ENCODE measurements around the gene MARCHF10.

DNA sequence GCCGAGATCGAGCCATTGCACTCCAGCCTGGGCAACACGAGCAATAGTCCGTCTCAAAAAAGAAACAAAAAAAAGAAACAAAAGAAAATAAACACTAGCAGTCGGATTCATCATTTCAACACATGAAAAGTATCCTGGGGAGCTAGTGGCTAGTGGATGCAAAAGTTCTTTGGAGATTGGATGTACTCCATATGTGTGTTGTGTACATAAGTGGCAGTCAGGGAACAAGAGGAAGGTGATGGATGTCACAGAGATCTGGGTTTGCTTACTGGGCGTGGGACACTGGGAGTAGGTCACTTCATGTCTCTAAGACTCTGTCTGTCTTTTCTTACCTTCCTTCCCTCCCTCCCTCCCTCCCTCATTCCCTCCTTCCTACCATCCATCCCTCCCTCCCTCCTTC, 145.3 kb downstream of the MARCHF10 start:
- TF ChIP-seq, protein P1, sequence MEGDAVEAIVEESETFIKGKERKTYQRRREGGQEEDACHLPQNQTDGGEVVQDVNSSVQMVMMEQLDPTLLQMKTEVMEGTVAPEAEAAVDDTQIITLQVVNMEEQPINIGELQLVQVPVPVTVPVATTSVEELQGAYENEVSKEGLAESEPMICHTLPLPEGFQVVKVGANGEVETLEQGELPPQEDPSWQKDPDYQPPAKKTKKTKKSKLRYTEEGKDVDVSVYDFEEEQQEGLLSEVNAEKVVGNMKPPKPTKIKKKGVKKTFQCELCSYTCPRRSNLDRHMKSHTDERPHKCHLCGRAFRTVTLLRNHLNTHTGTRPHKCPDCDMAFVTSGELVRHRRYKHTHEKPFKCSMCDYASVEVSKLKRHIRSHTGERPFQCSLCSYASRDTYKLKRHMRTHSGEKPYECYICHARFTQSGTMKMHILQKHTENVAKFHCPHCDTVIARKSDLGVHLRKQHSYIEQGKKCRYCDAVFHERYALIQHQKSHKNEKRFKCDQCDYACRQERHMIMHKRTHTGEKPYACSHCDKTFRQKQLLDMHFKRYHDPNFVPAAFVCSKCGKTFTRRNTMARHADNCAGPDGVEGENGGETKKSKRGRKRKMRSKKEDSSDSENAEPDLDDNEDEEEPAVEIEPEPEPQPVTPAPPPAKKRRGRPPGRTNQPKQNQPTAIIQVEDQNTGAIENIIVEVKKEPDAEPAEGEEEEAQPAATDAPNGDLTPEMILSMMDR (IDR thresholded peaks at IDR 0.05) = no peak
- TF ChIP-seq POLR2A (IDR thresholded peaks at IDR 0.05) = no peak
- TF ChIP-seq EP300 (IDR thresholded peaks at IDR 0.05) = no peak
